ENCODE results near the gene USP35. TPM values are rescaled to one million over a fixed set of nuclear protein-coding genes. Genes with fewer than 3 reads are reported as not detected.

USP35 gene
- polyA plus RNA-seq, 3 donors: 3.3 to 6.6 (median 6.3) TPM

GRCh38 chr11:78192911-78193351, 4.2 kb downstream of the USP35 start:
- 66 to 89% (median 72%) methylated on average over 4 of the region's 4 CpGs for WGBS, 3 donors
- H3K27ac ChIP-seq (ENCODE audit: low read depth, low read length): peak overlapping the region; percentile 3

- WGBS, 3 donors: 93 to 95% (median 95%) methylated on average over 8 of the region's 8 CpGs
- H3K27ac ChIP-seq (ENCODE audit: low read depth, low read length): no peak overlapping the region
These were observed 5.1 kb downstream of the USP35 start for GRCh38 chr11:78193806-78194205.

GRCh38 chr11:78194490-78194889, 5.8 kb downstream of the USP35 start:
- H3K27ac ChIP-seq (ENCODE audit: low read depth, low read length): no peak overlapping the region
- WGBS, 3 donors: 72 to 98% (median 95%) methylated on average over 3 of the region's 3 CpGs

- 61 to 69% (median 63%) methylated on average over 55 to 60 of the region's 60 CpGs for WGBS, 3 donors
- H3K27ac ChIP-seq (ENCODE audit: low read depth, low read length): no peak overlapping the region
These were observed 7.3 kb downstream of the USP35 start for GRCh38 chr11:78195917-78196560.

- 83 to 89% (median 85%) methylated on average over 40 of the region's 40 CpGs for WGBS, 3 donors
- H3K27ac ChIP-seq (ENCODE audit: low read depth, low read length): no peak overlapping the region
These were observed 8.0 kb downstream of the USP35 start for GRCh38 chr11:78196661-78197091.

GRCh38 chr11:78197816-78198215, 9.1 kb downstream of the USP35 start:
- no peak overlapping the region for H3K27ac ChIP-seq (ENCODE audit: low read depth, low read length)
- WGBS, 3 donors: 87 to 90% (median 90%) methylated on average over 8 of the region's 8 CpGs

- no peak overlapping the region for H3K27ac ChIP-seq (ENCODE audit: low read depth, low read length)
- 95 to 96% (median 96%) methylated on average over 6 of the region's 6 CpGs for WGBS, 3 donors
These were observed 10.4 kb downstream of the USP35 start for GRCh38 chr11:78199015-78199652.

GRCh38 chr11:78199653-78200015, 10.9 kb downstream of the USP35 start:
- WGBS, 3 donors: 95 to 100% (median 96%) methylated on average over 5 of the region's 5 CpGs
- no peak overlapping the region for H3K27ac ChIP-seq (ENCODE audit: low read depth, low read length)

GRCh38 chr11:78200061-78200460, 11.3 kb downstream of the USP35 start:
- WGBS, 3 donors: 87 to 92% (median 91%) methylated on average over 4 of the region's 4 CpGs

GRCh38 chr11:78200553-78200952, 11.8 kb downstream of the USP35 start:
- H3K27ac ChIP-seq (ENCODE audit: low read depth, low read length): no peak overlapping the region
- 92 to 96% (median 94%) methylated on average over 13 of the region's 13 CpGs for WGBS, 3 donors

More at GRCh38 chr11:78200061-78200460, 11.3 kb downstream of the USP35 start:
- H3K27ac ChIP-seq (ENCODE audit: low read depth, low read length): no peak overlapping the region

GRCh38 chr11:78201096-78201818, 12.5 kb downstream of the USP35 start:
- no peak overlapping the region for H3K27ac ChIP-seq (ENCODE audit: low read depth, low read length)
- 81 to 87% (median 87%) methylated on average over 9 of the region's 9 CpGs for WGBS, 3 donors

- no peak overlapping the region for H3K27ac ChIP-seq (ENCODE audit: low read depth, low read length)
- 55 to 69% (median 56%) methylated on average over 3 of the region's 3 CpGs for WGBS, 3 donors
These were observed 14.0 kb downstream of the USP35 start for GRCh38 chr11:78202733-78203167.

- H3K27ac ChIP-seq (ENCODE audit: low read depth, low read length): no peak overlapping the region
- WGBS, 3 donors: 75 to 83% (median 76%) methylated on average over 10 of the region's 10 CpGs
These were observed 14.5 kb downstream of the USP35 start for GRCh38 chr11:78203184-78203583.

GRCh38 chr11:78205256-78205655, 16.5 kb downstream of the USP35 start:
- H3K27ac ChIP-seq (ENCODE audit: low read depth, low read length): no peak overlapping the region
- WGBS, 3 donors: 93 to 99% (median 96%) methylated on average over 4 of the region's 4 CpGs

GRCh38 chr11:78205691-78206090, 17.0 kb downstream of the USP35 start:
- no peak overlapping the region for H3K27ac ChIP-seq (ENCODE audit: low read depth, low read length)
- WGBS, 3 donors: 89 to 95% (median 92%) methylated on average over 7 of the region's 7 CpGs

GRCh38 chr11:78207532-78208256, 19.0 kb downstream of the USP35 start:
- H3K27ac ChIP-seq (ENCODE audit: low read depth, low read length): no peak overlapping the region
- WGBS, 3 donors: 88 to 90% (median 90%) methylated on average over 11 of the region's 11 CpGs

- H3K27ac ChIP-seq (ENCODE audit: low read depth, low read length): no peak overlapping the region
- WGBS, 3 donors: 90 to 92% (median 90%) methylated on average over 16 of the region's 16 CpGs
These were observed 19.8 kb downstream of the USP35 start for GRCh38 chr11:78208257-78209165.

GRCh38 chr11:78209478-78209877, 20.8 kb downstream of the USP35 start:
- no peak overlapping the region for H3K27ac ChIP-seq (ENCODE audit: low read depth, low read length)
- 89 to 94% (median 93%) methylated on average over 18 of the region's 18 CpGs for WGBS, 3 donors

Data from adipose tissue (tissue), 3 donors.